ENCODE measurements around the gene HMX2.

HMX2 gene

GRCh38 chr10:123143825-123144168 lies 4.1 kb upstream of the HMX2 start:
- DNase-seq: no peak
- Histone ChIP-seq H3K4me3 (no peak overlapping the region), H3K4me1 (peaks cover 0 to 36% (median 27%) of the 10 kb centered on the region in 4 donors), H3K36me3 (no peaks in the 10 kb centered on the region), H3K9me3 (no peaks in the 10 kb centered on the region), H3K27ac (no peak overlapping the region), H3K27me3 (peaks cover 0 to 100% of the 10 kb centered on the region in 2 donors)
- intact Hi-C loops (cut with DNase I; ENCODE audit: low total_unique reads): no loop called here
- no peak for TF ChIP-seq CTCF (IDR thresholded peaks at IDR 0.05)

DNA sequence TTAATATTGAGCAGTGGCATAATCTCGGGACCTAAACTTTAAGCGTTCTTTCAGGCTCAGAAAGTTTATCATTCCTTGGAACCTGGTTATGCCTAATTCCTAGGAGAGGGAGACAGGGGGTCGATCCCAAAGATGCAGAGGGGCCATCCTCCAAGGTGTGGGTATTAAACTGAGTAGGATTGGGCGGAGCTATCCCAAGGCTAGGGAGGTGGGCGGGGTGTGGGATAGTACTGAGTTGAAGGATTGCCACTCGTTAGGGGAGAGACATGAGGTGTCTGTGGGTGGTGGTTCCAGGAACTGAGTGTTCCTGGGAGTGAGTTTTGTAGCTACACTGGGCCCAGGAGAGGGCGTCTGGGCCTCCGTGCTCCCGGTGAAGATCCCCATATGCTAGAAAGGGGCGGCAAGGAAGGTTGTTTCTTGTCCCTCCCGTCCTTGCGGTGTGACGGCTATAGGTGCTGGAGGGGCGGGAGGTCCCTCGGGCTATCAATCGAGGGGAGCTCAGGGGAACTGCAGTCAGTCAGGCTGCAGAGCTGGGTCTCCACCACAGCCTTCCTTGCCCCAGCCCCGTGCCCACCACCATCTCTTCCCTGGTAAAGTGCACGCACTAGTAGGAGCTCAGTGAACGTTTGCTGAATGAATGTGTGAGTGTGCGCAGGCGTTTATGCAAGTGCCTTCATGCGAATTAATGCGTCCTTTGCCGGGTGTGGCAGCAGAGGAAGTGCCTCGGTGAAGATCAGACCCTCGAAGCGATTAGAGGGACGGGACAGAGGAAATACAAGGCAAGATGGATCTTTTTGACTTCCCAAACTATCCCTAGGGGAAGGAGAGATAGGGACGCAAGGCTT lies 3.0 kb upstream of the HMX2 start:
- Histone ChIP-seq H3K27ac (no peak overlapping the region), H3K9me3 (no peaks in the 10 kb centered on the region), H3K36me3 (no peaks in the 10 kb centered on the region), H3K4me1 (peaks cover 0 to 48% (median 36%) of the 10 kb centered on the region in 4 donors), H3K4me3 (no peak overlapping the region), H3K27me3 (peaks cover 0 to 100% of the 10 kb centered on the region in 2 donors)
- TF ChIP-seq CTCF (IDR thresholded peaks at IDR 0.05): no peak
- intact Hi-C loops (cut with DNase I; ENCODE audit: low total_unique reads): no loop called here
- DNase-seq: no peak

DNA sequence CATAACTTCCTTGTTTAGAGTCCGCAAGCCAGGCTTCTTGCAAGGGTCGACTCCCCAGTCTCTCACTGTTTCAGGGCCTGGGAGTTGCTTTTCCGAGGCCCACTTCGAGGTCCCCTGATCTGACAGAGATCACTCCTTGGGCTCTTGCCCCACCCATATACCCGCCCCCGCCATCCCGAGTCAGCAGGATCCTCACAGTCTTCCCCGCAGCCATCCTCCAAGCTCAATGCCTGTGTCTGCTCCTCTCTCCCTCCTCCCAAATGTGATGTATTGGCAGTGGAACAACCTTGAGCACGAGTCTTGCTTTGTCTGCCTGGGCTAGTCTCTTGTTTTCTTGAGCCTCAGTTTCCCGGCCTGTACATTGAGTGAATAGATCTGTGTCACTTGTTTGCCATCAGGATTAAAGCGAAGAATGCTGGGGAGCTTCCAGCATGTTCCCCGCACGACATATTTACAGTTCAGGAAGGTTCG lies 2.4 kb upstream of the HMX2 start:
- Histone ChIP-seq H3K27ac (no peak overlapping the region), H3K4me3 (no peak overlapping the region), H3K9me3 (no peaks in the 10 kb centered on the region), H3K27me3 (peaks cover 0 to 100% of the 10 kb centered on the region in 2 donors), H3K4me1 (peaks cover 0 to 53% (median 39%) of the 10 kb centered on the region in 4 donors), H3K36me3 (no peaks in the 10 kb centered on the region)
- intact Hi-C loops (cut with DNase I; ENCODE audit: low total_unique reads): no loop called here
- no peak for DNase-seq
- TF ChIP-seq CTCF (IDR thresholded peaks at IDR 0.05): no peak

DNA sequence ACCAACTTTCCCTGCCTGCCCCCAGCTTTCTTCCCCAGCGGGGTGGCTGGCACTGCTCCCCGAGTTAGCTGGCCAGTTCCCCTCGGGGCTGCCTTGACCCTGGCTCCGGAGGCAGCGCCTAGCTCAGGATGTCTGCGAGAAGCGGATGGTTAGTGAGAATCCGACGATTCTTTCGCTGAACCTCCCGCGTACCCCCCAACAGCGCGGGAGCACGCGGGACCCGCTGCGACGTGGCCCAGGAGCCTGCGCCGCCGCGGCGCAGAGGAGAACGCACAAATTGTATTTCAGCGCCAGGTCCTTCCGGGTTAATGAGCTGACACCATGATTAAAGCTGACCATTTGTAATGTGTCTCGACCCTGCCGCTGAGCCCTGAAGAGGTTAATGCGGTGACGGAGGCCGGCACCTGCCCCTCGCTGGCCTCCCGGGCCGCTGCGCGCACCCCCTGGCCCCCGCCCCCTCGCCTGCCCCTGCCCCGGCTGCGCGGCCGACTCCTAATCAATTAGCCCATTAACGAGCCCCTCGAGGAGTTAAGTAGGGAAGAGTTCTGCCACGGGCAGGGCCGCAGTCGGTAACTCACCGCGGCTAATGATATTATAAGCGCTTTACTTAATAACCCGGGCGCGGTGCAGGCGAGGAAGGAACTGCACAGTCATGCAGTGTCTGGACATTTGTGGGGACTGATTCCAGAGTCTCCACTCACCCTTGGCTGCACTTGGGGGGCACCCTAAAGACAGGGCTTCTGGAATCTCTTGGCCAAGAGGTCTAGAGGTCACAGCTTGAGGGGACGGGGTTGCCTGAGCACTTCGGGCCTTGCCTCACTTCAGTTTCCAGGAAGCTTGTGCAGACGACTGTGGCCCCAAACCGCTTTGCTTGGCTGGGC lies 1.7 kb upstream of the HMX2 start:
- Histone ChIP-seq H3K9me3 (no peaks in the 10 kb centered on the region), H3K4me3 (no peak overlapping the region), H3K27me3 (peaks cover 0 to 100% of the 10 kb centered on the region in 2 donors), H3K4me1 (peaks cover 0 to 59% (median 46%) of the 10 kb centered on the region in 4 donors), H3K27ac (no peak overlapping the region), H3K36me3 (no peaks in the 10 kb centered on the region)
- intact Hi-C loops (cut with DNase I; ENCODE audit: low total_unique reads): no loop called here
- no peak for TF ChIP-seq CTCF (IDR thresholded peaks at IDR 0.05)
- DNase-seq: no peak

DNA sequence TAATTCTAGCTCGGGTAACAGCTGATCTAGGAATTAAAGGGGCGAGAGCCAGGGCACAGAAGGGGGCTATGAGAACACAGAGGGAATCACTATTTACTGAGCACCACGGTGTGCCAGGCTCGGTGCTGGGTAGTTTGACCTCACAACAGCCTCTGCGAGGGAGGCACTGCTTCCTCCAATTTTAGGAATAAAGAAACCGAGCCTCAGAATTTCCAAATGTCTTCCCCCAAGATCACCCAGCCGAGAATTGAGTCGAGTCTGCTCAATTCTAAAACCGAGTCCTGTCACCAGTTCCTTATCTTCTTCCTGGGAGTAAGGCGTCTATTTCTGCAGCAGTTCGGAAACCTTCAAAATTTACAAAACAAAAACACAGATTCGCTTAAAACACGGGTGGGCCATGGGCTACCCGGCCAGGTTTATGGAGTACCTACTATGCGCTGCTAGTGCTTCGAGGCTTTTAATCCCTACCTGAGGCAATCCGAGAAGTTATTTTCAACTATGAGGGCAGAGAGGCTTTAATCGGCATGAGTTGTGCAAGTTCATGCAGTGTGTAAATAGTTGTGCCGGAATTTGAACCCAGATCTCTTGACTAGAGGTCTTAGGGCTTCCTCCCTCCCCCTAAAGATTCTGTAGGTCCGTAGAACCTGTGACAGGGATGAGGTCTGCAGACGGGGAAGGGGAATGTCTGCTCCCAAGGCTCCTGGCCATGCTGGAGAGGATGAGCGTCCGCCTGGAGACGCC lies 872 bp upstream of the HMX2 start:
- H3K4me1 ChIP-seq: peaks cover 0 to 63% (median 49%) of the 10 kb centered on the region in 4 donors
- H3K27me3 ChIP-seq: peaks cover 0 to 100% of the 10 kb centered on the region in 2 donors
- no peaks in the 10 kb centered on the region for H3K9me3 ChIP-seq
- H3K27ac ChIP-seq: no peak overlapping the region
- no peaks in the 10 kb centered on the region for H3K36me3 ChIP-seq
- no peak for TF ChIP-seq CTCF (IDR thresholded peaks at IDR 0.05)
- no peak overlapping the region for H3K4me3 ChIP-seq
- no peak for DNase-seq
- intact Hi-C loops (cut with DNase I; ENCODE audit: low total_unique reads): no loop called here
